Loucy (cell line): ENCODE data around the gene PAX7.

ENCODE experiments used
- H2AFZ ChIP-seq: fragments of 200-600 bp; sonication (generic); 2 replicates; pipeline ENCODE4 v1.6.0; 2016; ENCODE audit warnings: antibody characterized with exemption, mild to moderate bottlenecking, low read length, moderate library complexity
- H3F3A ChIP-seq: fragments of 200-600 bp; 2 replicates; pipeline ENCODE4 v1.6.0; 2016; ENCODE audit warnings: antibody characterized with exemption, low read depth, mild to moderate bottlenecking
- H3K27me3 ChIP-seq: fragments of 200-600 bp; sonication (generic); 2 replicates; pipeline ENCODE4 v1.6.1; 2014; ENCODE audit warnings: low read length, mild to moderate bottlenecking; ENCODE audit not compliant: insufficient read depth, poor library complexity, severe bottlenecking
- H3K36me3 ChIP-seq: fragments of 200-600 bp; sonication (generic); 2 replicates; pipeline ENCODE4 v1.6.1; 2016; ENCODE audit warnings: low read length; ENCODE audit not compliant: insufficient read depth
- H3K4me1 ChIP-seq: fragments of 200-600 bp; sonication (generic); 2 replicates; pipeline ENCODE4 v1.5.1; 2014; ENCODE audit warnings: low read length, mild to moderate bottlenecking; ENCODE audit not compliant: insufficient read depth, poor library complexity, severe bottlenecking
- H3K4me2 ChIP-seq: fragments of 200-600 bp; sonication (generic); 2 replicates; pipeline ENCODE4 v1.6.0; 2014; ENCODE audit warnings: antibody characterized with exemption, low read length, low read depth, mild to moderate bottlenecking; ENCODE audit not compliant: poor library complexity, severe bottlenecking
- H3K4me3 ChIP-seq: fragments of 200-600 bp; sonication (generic); 2 replicates; pipeline ENCODE4 v1.5.1; 2014; ENCODE audit warnings: low read length, mild to moderate bottlenecking, mixed read lengths; ENCODE audit not compliant: poor library complexity, severe bottlenecking
- H3K79me2 ChIP-seq: fragments of 200-600 bp; sonication (generic); 2 replicates; pipeline ENCODE4 v1.6.1; 2014; ENCODE audit warnings: low read length; ENCODE audit not compliant: insufficient read depth
- H3K9ac ChIP-seq: fragments of 200-600 bp; sonication (generic); 2 replicates; pipeline ENCODE4 v1.6.0; 2014; ENCODE audit warnings: mild to moderate bottlenecking, low read depth, low read length, moderate library complexity; ENCODE audit not compliant: poor library complexity, severe bottlenecking
- H3K9me2 ChIP-seq: fragments of 200-600 bp; sonication (generic); replicated peaks from 2 replicates; pipeline ENCODE4 v1.6.1; 2016; ENCODE audit warnings: low read depth, low read length, mixed read lengths
- H3K9me3 ChIP-seq: fragments of 200-600 bp; sonication (generic); 2 replicates; pipeline ENCODE4 v1.6.1; 2014; ENCODE audit warnings: mild to moderate bottlenecking, antibody characterized with exemption, low read length, low read depth; ENCODE audit not compliant: insufficient read depth
- H4K20me1 ChIP-seq: fragments of 200-600 bp; sonication (generic); 2 replicates; pipeline ENCODE4 v1.6.0; 2014; ENCODE audit warnings: antibody characterized with exemption, low read length, mild to moderate bottlenecking; ENCODE audit not compliant: insufficient read depth, poor library complexity, severe bottlenecking
- EZH2phosphoT487 ChIP-seq: fragments of 200-600 bp; IDR thresholded peaks from 2 replicates; pipeline ENCODE4 v1.6.1; 2018; ENCODE audit warnings: antibody characterized with exemption, mild to moderate bottlenecking, moderate library complexity, borderline replicate concordance
- TF ChIP-seq, protein P1 (sequence below): fragments of 200-600 bp; sonication (generic); conservative IDR thresholded peaks from 2 replicates; pipeline ENCODE4 v1.5.1; 2014; ENCODE audit warnings: mild to moderate bottlenecking, antibody characterized with exemption, low read length

The PAX7 gene

DNA sequence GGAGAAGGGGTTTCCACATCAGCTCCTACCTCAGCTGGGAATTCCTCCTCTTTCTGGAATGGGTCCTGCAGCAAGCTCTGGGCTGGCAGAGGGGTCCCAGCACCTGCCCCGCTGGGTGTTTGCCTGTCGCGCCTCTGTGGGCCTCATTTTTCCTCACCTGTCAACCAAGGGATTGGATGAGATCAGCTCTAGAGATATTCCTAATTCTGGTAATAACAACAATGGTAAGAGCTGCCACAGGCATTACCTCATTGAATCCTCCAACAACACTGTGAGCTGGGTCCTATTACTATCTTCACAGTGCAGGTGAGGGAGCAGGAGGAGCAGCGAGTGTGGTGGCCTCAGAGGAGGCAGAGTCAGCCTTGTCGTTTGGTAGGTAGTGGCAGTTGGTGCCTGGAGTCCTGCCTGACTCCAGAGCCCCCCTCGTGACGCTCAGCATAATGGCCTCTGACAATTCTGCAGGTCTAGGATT, 23.3 kb upstream of the PAX7 start:
- Histone ChIP-seq H3K4me3 (no peak overlapping the region), H3F3A (no peaks in the 10 kb centered on the region), H3K27me3 (no peaks in the 10 kb centered on the region), H3K9me2 (no peaks in the 10 kb centered on the region), H3K9me3 (no peaks in the 10 kb centered on the region), H3K79me2 (no peaks in the 10 kb centered on the region), H3K36me3 (no peaks in the 10 kb centered on the region), H4K20me1 (no peaks in the 10 kb centered on the region), H3K4me1 (no peaks in the 10 kb centered on the region), H3K4me2 (no peak overlapping the region), H3K9ac (no peak overlapping the region), H2AFZ (no peak overlapping the region)
- TF ChIP-seq EZH2phosphoT487, result no peak
- TF ChIP-seq, protein P1, sequence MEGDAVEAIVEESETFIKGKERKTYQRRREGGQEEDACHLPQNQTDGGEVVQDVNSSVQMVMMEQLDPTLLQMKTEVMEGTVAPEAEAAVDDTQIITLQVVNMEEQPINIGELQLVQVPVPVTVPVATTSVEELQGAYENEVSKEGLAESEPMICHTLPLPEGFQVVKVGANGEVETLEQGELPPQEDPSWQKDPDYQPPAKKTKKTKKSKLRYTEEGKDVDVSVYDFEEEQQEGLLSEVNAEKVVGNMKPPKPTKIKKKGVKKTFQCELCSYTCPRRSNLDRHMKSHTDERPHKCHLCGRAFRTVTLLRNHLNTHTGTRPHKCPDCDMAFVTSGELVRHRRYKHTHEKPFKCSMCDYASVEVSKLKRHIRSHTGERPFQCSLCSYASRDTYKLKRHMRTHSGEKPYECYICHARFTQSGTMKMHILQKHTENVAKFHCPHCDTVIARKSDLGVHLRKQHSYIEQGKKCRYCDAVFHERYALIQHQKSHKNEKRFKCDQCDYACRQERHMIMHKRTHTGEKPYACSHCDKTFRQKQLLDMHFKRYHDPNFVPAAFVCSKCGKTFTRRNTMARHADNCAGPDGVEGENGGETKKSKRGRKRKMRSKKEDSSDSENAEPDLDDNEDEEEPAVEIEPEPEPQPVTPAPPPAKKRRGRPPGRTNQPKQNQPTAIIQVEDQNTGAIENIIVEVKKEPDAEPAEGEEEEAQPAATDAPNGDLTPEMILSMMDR, result no peak

- H3K4me2 ChIP-seq, result no peak overlapping the region
- H3K4me1 ChIP-seq, result no peaks in the 10 kb centered on the region
- no peaks in the 10 kb centered on the region for H3K36me3 ChIP-seq
- no peaks in the 10 kb centered on the region for H3K79me2 ChIP-seq
- H3K9me3 ChIP-seq, result no peaks in the 10 kb centered on the region
- TF ChIP-seq EZH2phosphoT487, result no peak
- TF ChIP-seq, protein P1, result peak; percentile 57
- no peaks in the 10 kb centered on the region for H3K27me3 ChIP-seq
- no peak overlapping the region for H2AFZ ChIP-seq
- no peaks in the 10 kb centered on the region for H3F3A ChIP-seq
- H3K4me3 ChIP-seq, result no peak overlapping the region
- H4K20me1 ChIP-seq, result no peaks in the 10 kb centered on the region
- H3K9me2 ChIP-seq, result no peaks in the 10 kb centered on the region
- no peak overlapping the region for H3K9ac ChIP-seq
Measured at GRCh38 chr1:18608534-18608933, 22.1 kb upstream of the PAX7 start.

DNA sequence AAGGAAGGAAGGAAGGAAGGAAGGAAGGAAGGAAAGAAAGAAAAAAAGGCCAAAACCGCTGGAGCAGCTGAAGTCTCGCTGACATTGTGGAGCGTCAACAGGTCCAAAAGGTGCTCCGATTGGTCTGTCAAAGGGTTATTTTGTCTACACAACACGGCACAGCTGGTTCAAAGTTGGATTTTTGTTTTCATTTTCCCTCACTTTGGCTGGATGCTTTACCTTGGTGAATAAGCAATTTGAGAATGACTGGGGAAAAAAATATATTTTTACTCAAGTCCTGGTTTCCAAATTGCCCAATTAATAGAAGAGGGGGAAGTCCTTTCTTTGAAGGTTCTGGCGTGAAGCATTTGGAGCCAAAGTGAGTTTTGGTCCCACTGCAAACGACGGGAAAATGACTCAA, 19.3 kb upstream of the PAX7 start:
- no peaks in the 10 kb centered on the region for H3F3A ChIP-seq
- no peaks in the 10 kb centered on the region for H3K27me3 ChIP-seq
- H4K20me1 ChIP-seq, result no peaks in the 10 kb centered on the region
- H3K9me3 ChIP-seq, result no peaks in the 10 kb centered on the region
- H3K79me2 ChIP-seq, result no peaks in the 10 kb centered on the region
- H3K36me3 ChIP-seq, result no peaks in the 10 kb centered on the region
- no peak overlapping the region for H2AFZ ChIP-seq
- H3K9ac ChIP-seq, result no peak overlapping the region
- H3K4me1 ChIP-seq, result no peaks in the 10 kb centered on the region
- H3K4me2 ChIP-seq, result no peak overlapping the region
- H3K9me2 ChIP-seq, result no peaks in the 10 kb centered on the region
- no peak for TF ChIP-seq EZH2phosphoT487
- TF ChIP-seq, protein P1, result no peak
- H3K4me3 ChIP-seq, result no peak overlapping the region
